Upper lobe of left lung (tissue), 6 donors: ENCODE measurements around the gene ATP2C1. TPM values are rescaled to one million over a fixed set of nuclear protein-coding genes. Genes with fewer than 3 reads are reported as not detected.
A peak's percentile ranks its signal among the peaks of the same experiment; 100 is the strongest.
"Not testable (repeated sequence)": the region's sequence is repeated elsewhere in the genome, so short reads cannot be mapped to it uniquely, and the experiment has no call there.

ENCODE experiments used
- ATAC-seq, 2 donors: fragments of 200-7000 bp; cut with Tn5 transposase; one replicate each; pipeline ENCODE4 v1.9.1; 2022; ENCODE audit warnings: mild to moderate bottlenecking in 2 of 2, moderate library complexity in 2 of 2; ENCODE audit not compliant: low FRiP score in 2 of 2
- DNase-seq, 2 donors: peaks; one replicate each; pipeline ENCODE4 v3.0.0-alpha.2; 2019 to 2020
- H3K27ac ChIP-seq, 4 donors: fragments of 200-600 bp; sonication (generic); one replicate each; pipeline ENCODE4 v1.5.1; 2016 to 2019
- H3K27me3 ChIP-seq, 4 donors: fragments of 200-600 bp; sonication (generic); one replicate each; pipeline ENCODE4 v1.5.1; 2017 to 2019
- H3K36me3 ChIP-seq, 4 donors: fragments of 200-600 bp; sonication (generic); one replicate each; pipeline ENCODE4 v1.5.1; 2016 to 2019
- H3K4me1 ChIP-seq, 4 donors: fragments of 200-600 bp; sonication (generic); one replicate each; pipeline ENCODE4 v1.5.1; 2018 to 2019
- H3K4me3 ChIP-seq, 4 donors: fragments of 200-600 bp; sonication (generic); one replicate each; pipeline ENCODE4 v1.5.1; 2017 to 2019; ENCODE audit warnings: mild to moderate bottlenecking in 2 of 4, moderate library complexity in 1 of 4
- H3K9me3 ChIP-seq, 4 donors: fragments of 200-600 bp; sonication (generic); one replicate each; pipeline ENCODE4 v1.5.1; 2018 to 2019
- EP300 ChIP-seq, 4 donors: sonication (generic); formaldehyde crosslinking; IDR thresholded peaks; one replicate each; pipeline ENCODE4 v1.5.1; 2017; ENCODE audit warnings: antibody characterized with exemption in 4 of 4, control low read depth in 2 of 4
- POLR2A ChIP-seq, 4 donors: fragments of 450-650 bp; IDR thresholded peaks; one replicate each; pipeline ENCODE4 v1.5.1; 2016 to 2017; ENCODE audit warnings: antibody characterized with exemption in 4 of 4, mild to moderate bottlenecking in 2 of 4
- POLR2AphosphoS5 ChIP-seq, 2 donors: sonication (generic); formaldehyde crosslinking; IDR thresholded peaks; one replicate each; pipeline ENCODE4 v1.5.1; 2017; ENCODE audit warnings: antibody characterized with exemption in 2 of 2
- WGBS, 2 donors: methylation state at CpG; one replicate each; pipeline ENCODE4 v1.1.5; 2017 to 2018; 5-methylcytosine and 5-hydroxymethylcytosine counted together
- total RNA-seq, 6 donors: library from RNA; depleted of rRNA in 4 of 6; stranded (reverse); fragments of >200 nt in 4 of 6; gene quantifications; one replicate each; pipeline versions ENCODE4 v1.1.0 to v1.2.1, GENCODE V29; 2016 to 2021
- TF ChIP-seq, protein P1 (sequence below), 6 experiments: fragments of 450-650 bp in 4 of 6; fragments of 200-600 bp in 2 of 6; sonication (generic) in 2 of 6; IDR thresholded peaks; one replicate each; pipeline ENCODE4 v1.5.1; 2016 to 2019; ENCODE audit warnings: antibody characterized with exemption in 6 of 6
- donor health status: DM: no; HTN: no; CAD: no; lungs with moderate emphysema.
- donor health status: DM: no; HTN: yes; CAD: no; lungs with severe emphysema.

ATP2C1 gene
- total RNA-seq, 6 donors from 2014 or later, result 50.3 to 131 (median 114) TPM

DNA sequence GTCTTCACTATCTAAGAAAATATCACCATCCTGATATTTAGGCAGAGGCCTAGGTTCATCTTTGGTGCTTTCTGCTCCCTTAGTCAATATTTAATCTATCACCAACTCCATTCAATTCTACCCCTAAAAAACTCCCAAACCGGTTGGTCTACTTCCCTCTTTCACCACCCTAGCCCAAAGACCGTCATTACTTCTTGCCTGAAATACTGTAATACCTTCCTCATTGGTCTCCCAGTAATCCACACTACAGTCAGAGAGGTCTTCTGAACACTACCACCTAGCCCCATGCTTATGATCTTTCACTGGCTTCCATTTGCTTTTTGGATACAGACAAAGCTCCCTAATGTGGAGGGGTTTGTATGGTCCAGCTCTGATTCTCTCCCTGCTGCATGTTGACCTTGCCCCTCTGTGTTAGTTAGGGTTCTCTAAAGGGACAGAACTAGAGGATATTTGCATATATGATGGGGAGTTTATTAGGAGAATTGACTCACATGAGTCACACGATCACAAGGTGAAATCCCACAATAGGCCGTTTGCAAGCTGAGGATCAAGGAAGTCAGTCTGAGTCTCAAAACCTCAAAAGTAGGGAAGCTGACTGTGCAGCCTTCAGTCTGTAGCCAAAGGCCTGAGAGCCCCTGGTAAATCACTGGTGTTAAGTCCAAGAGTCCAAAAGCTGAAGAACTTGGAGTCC lies 36.4 kb upstream of the ATP2C1 start:
- Histone ChIP-seq H3K27ac (peak overlapping the region in 2 of 4 donors; percentile 8 to 14), H3K36me3 (no peaks in the 10 kb centered on the region), H3K4me3 (no peak overlapping the region), H3K27me3 (no peaks in the 10 kb centered on the region), H3K9me3 (no peaks in the 10 kb centered on the region), H3K4me1 (no peaks in the 10 kb centered on the region)
- no peak for TF ChIP-seq EP300 (IDR thresholded peaks at IDR 0.05)
- TF ChIP-seq, protein P1, sequence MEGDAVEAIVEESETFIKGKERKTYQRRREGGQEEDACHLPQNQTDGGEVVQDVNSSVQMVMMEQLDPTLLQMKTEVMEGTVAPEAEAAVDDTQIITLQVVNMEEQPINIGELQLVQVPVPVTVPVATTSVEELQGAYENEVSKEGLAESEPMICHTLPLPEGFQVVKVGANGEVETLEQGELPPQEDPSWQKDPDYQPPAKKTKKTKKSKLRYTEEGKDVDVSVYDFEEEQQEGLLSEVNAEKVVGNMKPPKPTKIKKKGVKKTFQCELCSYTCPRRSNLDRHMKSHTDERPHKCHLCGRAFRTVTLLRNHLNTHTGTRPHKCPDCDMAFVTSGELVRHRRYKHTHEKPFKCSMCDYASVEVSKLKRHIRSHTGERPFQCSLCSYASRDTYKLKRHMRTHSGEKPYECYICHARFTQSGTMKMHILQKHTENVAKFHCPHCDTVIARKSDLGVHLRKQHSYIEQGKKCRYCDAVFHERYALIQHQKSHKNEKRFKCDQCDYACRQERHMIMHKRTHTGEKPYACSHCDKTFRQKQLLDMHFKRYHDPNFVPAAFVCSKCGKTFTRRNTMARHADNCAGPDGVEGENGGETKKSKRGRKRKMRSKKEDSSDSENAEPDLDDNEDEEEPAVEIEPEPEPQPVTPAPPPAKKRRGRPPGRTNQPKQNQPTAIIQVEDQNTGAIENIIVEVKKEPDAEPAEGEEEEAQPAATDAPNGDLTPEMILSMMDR (IDR thresholded peaks at IDR 0.05), result no peak
- no peak for TF ChIP-seq POLR2A (IDR thresholded peaks at IDR 0.05)
- no peak for TF ChIP-seq POLR2AphosphoS5 (IDR thresholded peaks at IDR 0.05)
- peak in 1 of 2 donors; percentile 24 for ATAC-seq
- peak in 1 of 2 donors; percentile 35 for DNase-seq
- WGBS, 2 donors, result 42 to 61% methylated on average over 4 of the region's 4 CpGs

DNA sequence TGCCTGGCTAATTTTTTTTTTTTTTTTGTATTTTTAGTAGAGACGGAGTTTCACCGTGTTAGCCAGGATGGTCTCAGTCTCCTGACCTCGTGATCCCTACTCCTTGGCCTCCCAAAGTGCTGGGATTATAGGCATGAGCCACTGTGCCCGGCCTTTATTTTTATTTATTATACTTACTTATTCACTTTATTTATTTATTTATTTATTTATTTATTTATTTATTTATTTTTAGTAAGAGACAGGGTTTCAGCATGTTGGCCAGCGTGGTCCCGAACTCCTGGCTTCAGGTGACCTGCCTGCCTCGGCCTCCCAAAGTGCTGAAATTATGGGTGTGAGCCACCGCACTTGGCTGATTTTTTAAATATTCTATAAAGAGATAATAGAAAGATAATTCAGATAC lies 31.8 kb upstream of the ATP2C1 start:
- H3K36me3 ChIP-seq, ATAC-seq, H3K4me3 ChIP-seq, H3K9me3 ChIP-seq, H3K27ac ChIP-seq, DNase-seq, H3K27me3 ChIP-seq, H3K4me1 ChIP-seq: not testable (repeated sequence)
- WGBS, 2 donors, result 92% methylated on average over 8 of the region's 8 CpGs

DNA sequence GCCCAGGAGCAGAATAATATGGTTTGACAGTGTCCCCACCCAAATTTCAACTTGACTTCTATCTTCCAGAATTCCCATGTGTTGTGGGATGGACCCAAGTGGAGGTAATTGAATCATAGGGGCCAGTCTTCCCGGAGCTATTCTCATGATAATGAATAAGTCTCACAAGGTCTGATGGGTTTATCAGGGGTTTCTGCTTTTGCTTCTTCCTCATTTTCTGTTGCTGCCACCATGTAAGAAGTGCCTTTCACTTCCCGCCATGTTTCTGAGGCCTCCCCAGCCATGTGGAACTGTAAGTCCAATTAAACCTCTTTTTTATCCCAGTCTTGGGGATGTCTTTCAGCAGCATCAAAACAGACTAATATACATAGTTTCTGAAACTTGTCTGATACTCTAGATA lies 28.4 kb upstream of the ATP2C1 start:
- WGBS, 2 donors, result 90 to 91% methylated on average over 2 of the region's 2 CpGs
- no peak for TF ChIP-seq POLR2AphosphoS5 (IDR thresholded peaks at IDR 0.05)
- TF ChIP-seq, protein P1 (IDR thresholded peaks at IDR 0.05), result no peak
- no peak for TF ChIP-seq EP300 (IDR thresholded peaks at IDR 0.05)
- TF ChIP-seq POLR2A (IDR thresholded peaks at IDR 0.05), result no peak
- no peaks in the 10 kb centered on the region for H3K9me3 ChIP-seq
- H3K4me3 ChIP-seq, result no peak overlapping the region
- ATAC-seq, result no peak
- no peak for DNase-seq
- H3K27me3 ChIP-seq, result no peaks in the 10 kb centered on the region
- no peaks in the 10 kb centered on the region for H3K36me3 ChIP-seq
- no peak overlapping the region for H3K27ac ChIP-seq
- no peaks in the 10 kb centered on the region for H3K4me1 ChIP-seq

DNA sequence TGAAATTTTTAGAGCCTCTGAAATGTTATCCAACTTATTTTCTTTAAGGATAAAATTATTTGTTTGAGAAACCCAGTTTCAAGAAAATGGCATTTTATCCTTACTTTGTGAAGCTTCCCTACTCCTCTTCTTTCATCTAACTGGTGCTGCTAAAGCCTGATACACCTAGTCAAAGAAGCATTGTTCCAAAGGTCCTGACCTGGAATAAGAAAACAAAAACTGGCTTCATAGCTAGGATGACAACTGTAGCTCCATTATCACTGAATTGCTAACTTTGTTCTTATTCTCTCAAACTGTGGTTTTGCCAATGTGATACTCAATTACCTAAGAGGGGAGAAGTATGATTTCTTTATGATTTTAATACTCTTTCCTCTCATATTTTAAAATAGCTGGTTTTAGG lies 27.6 kb upstream of the ATP2C1 start:
- no peaks in the 10 kb centered on the region for H3K27me3 ChIP-seq
- no peak for DNase-seq
- H3K4me1 ChIP-seq, result no peaks in the 10 kb centered on the region
- no peaks in the 10 kb centered on the region for H3K36me3 ChIP-seq
- H3K9me3 ChIP-seq, result no peaks in the 10 kb centered on the region
- ATAC-seq, result no peak
- TF ChIP-seq POLR2AphosphoS5 (IDR thresholded peaks at IDR 0.05) (no peak), POLR2A (IDR thresholded peaks at IDR 0.05) (no peak), EP300 (IDR thresholded peaks at IDR 0.05) (no peak)
- TF ChIP-seq, protein P1 (IDR thresholded peaks at IDR 0.05), result no peak
- no peak overlapping the region for H3K27ac ChIP-seq
- H3K4me3 ChIP-seq, result no peak overlapping the region

DNA sequence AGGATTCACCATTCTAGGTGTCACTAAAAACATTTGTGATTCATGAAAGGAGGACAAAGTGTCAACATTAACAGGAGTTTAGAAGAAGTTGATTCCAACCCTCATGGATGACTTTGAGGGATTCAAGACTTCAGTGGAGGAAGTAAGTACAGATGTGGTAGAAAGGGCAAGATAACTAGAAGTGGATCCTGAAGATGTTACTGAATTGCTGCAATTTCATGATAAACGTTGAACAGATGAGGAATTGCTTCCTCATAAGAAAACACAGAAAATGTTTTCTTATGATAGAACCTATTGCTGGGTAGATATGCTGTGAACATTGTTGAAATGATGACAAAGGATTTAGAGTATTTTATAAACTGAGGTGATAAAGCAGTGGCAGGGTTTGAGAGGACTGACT lies 23.5 kb upstream of the ATP2C1 start:
- no peak overlapping the region for H3K27ac ChIP-seq
- DNase-seq (no peak), ATAC-seq (no peak)
- no peak overlapping the region for H3K4me3 ChIP-seq
- H3K36me3 ChIP-seq, result no peaks in the 10 kb centered on the region
- no peaks in the 10 kb centered on the region for H3K27me3 ChIP-seq
- TF ChIP-seq POLR2AphosphoS5 (IDR thresholded peaks at IDR 0.05), result no peak
- no peak for TF ChIP-seq POLR2A (IDR thresholded peaks at IDR 0.05)
- TF ChIP-seq EP300 (IDR thresholded peaks at IDR 0.05), result no peak
- TF ChIP-seq, protein P1 (IDR thresholded peaks at IDR 0.05), result no peak
- H3K9me3 ChIP-seq, result no peaks in the 10 kb centered on the region
- no peaks in the 10 kb centered on the region for H3K4me1 ChIP-seq
- 49 to 67% methylated on average over 1 of the region's 1 CpG for WGBS, 2 donors
